Cardiac muscle cell (in vitro differentiated cells and primary cell): ENCODE results near the gene SH3RF3. TPM values are rescaled to one million over a fixed set of nuclear protein-coding genes. Genes with fewer than 3 reads are reported as not detected.
"Not testable (repeated sequence)": the region's sequence is repeated elsewhere in the genome, so short reads cannot be mapped to it uniquely, and the experiment has no call there.

Source experiments
- DNase-seq, 2 donors: peaks; one replicate each; pipeline versions ENCODE4 v3.0.0 to v3.0.0-alpha.2; 2010 to 2017; ENCODE audit warnings: low read depth in 1 of 2, low spot score in 1 of 2
- H3K27ac ChIP-seq: fragments of 200-600 bp; sonication (generic); 2 replicates; pipeline ENCODE4 v1.5.1; 2016
- H3K27me3 ChIP-seq: fragments of 200-600 bp; sonication (generic); 2 replicates; pipeline ENCODE4 v1.6.0; 2016; ENCODE audit warnings: control low read depth
- H3K36me3 ChIP-seq: fragments of 200-600 bp; sonication (generic); 2 replicates; pipeline ENCODE4 v1.5.1; 2016; ENCODE audit warnings: control low read depth
- H3K4me1 ChIP-seq: fragments of 200-600 bp; sonication (generic); 2 replicates; pipeline ENCODE4 v1.8.1; 2017; ENCODE audit warnings: low read depth, mild to moderate bottlenecking, mixed run types
- H3K4me3 ChIP-seq: fragments of 200-600 bp; sonication (generic); 2 replicates; pipeline ENCODE4 v1.5.1; 2016; ENCODE audit warnings: mild to moderate bottlenecking
- H3K9me3 ChIP-seq: fragments of 200-600 bp; sonication (generic); 2 replicates; pipeline ENCODE4 v1.5.1; 2017; ENCODE audit warnings: low read depth, mild to moderate bottlenecking, control low read depth
- CTCF ChIP-seq: IDR thresholded peaks from 2 replicates; pipeline ENCODE4 v1.5.1; 2012; ENCODE audit warnings: low read depth, mild to moderate bottlenecking, low read length
- polyA plus RNA-seq: library from polyadenylated mRNA; unstranded; fragments of >200 nt; fragmentation: Nextera tagmentation; extraction: Ambion mirVana; gene quantifications from 2 replicates; pipeline ENCODE4 v1.2.1, GENCODE V29; 2016
- total RNA-seq: library from RNA; depleted of rRNA; stranded (reverse); fragments of >200 nt; gene quantifications from 2 replicates; pipeline ENCODE4 v1.2.3, GENCODE V29; 2016

The SH3RF3 gene
- total and polyA plus RNA-seq, 2 experiments from 2014 or later: 1.2 to 1.7 TPM

- Histone ChIP-seq H3K27ac (no peak overlapping the region), H3K4me1 (no peaks in the 10 kb centered on the region), H3K4me3 (no peak overlapping the region), H3K9me3 (no peaks in the 10 kb centered on the region), H3K36me3 (no peaks in the 10 kb centered on the region), H3K27me3 (no peaks in the 10 kb centered on the region)
- no peak for TF ChIP-seq CTCF
- no peak for DNase-seq
These were observed 26.3 kb upstream of the SH3RF3 start for GRCh38 chr2:109102588-109103233.

- no peak for TF ChIP-seq CTCF
- Histone ChIP-seq H3K4me1 (no peaks in the 10 kb centered on the region), H3K36me3 (no peaks in the 10 kb centered on the region), H3K27ac (no peak overlapping the region), H3K4me3 (no peak overlapping the region), H3K27me3 (no peaks in the 10 kb centered on the region), H3K9me3 (no peaks in the 10 kb centered on the region)
- no peak for DNase-seq
These were observed 23.9 kb upstream of the SH3RF3 start for GRCh38 chr2:109105113-109105512.

- no peaks in the 10 kb centered on the region for H3K9me3 ChIP-seq
- no peak for TF ChIP-seq CTCF
- no peak for DNase-seq
These were observed 20.3 kb upstream of the SH3RF3 start for GRCh38 chr2:109108740-109109139.

GRCh38 chr2:109109342-109109741, 19.7 kb upstream of the SH3RF3 start:
- H3K27me3 ChIP-seq: no peaks in the 10 kb centered on the region
- no peaks in the 10 kb centered on the region for H3K36me3 ChIP-seq
- no peak overlapping the region for H3K4me3 ChIP-seq
- no peak for DNase-seq
- no peak for TF ChIP-seq CTCF
- H3K9me3 ChIP-seq: no peaks in the 10 kb centered on the region
- H3K4me1 ChIP-seq: no peaks in the 10 kb centered on the region
- H3K27ac ChIP-seq: no peak overlapping the region

More at GRCh38 chr2:109108740-109109139, 20.3 kb upstream of the SH3RF3 start:
- no peak overlapping the region for H3K4me3 ChIP-seq
- H3K27me3 ChIP-seq: no peaks in the 10 kb centered on the region
- H3K4me1 ChIP-seq: no peaks in the 10 kb centered on the region
- no peaks in the 10 kb centered on the region for H3K36me3 ChIP-seq
- no peak overlapping the region for H3K27ac ChIP-seq

- TF ChIP-seq CTCF: no peak
- DNase-seq: no peak
- no peaks in the 10 kb centered on the region for H3K27me3 ChIP-seq
These were observed 18.8 kb upstream of the SH3RF3 start for GRCh38 chr2:109110170-109110569.

GRCh38 chr2:109117181-109117580, 11.8 kb upstream of the SH3RF3 start:
- DNase-seq, H3K4me1 ChIP-seq: not testable (repeated sequence)

More at GRCh38 chr2:109110170-109110569, 18.8 kb upstream of the SH3RF3 start:
- Histone ChIP-seq H3K4me3 (no peak overlapping the region), H3K4me1 (no peaks in the 10 kb centered on the region), H3K9me3 (no peaks in the 10 kb centered on the region), H3K36me3 (no peaks in the 10 kb centered on the region), H3K27ac (no peak overlapping the region)

More at GRCh38 chr2:109117181-109117580, 11.8 kb upstream of the SH3RF3 start:
- not testable (repeated sequence) for H3K27ac ChIP-seq, H3K36me3 ChIP-seq, H3K4me3 ChIP-seq, H3K9me3 ChIP-seq, H3K27me3 ChIP-seq
